IMR-90 (cell line): ENCODE data around the gene C12orf54. TPM values are rescaled to one million over a fixed set of nuclear protein-coding genes. Genes with fewer than 3 reads are reported as not detected.
"Not testable (repeated sequence)": the region's sequence is repeated elsewhere in the genome, so short reads cannot be mapped to it uniquely, and the experiment has no call there.

Source experiments
- ATAC-seq: fragments of 200-7000 bp; cut with Tn5 transposase; 2 replicates; pipeline ENCODE4 v1.9.1; 2020; ENCODE audit warnings: low read depth, mild to moderate bottlenecking, moderate library complexity
- BruUV-seq: library from RNA; stranded (reverse); fragments of 400-500 nt; replicated peaks from 2 replicates; lab custom pipeline; 2021; lab: Mats Ljungman, UMichigan
- CTCF ChIA-PET: fragments of 300-600 bp; formaldehyde crosslinking; extraction: SDS; loops from one replicate; lab custom pipeline; 2021; ENCODE audit warnings: antibody characterized with exemption; lab: Yijun Ruan, JAX
- POLR2A ChIA-PET: fragments of 300-600 bp; sonication (Branson Sonifier 250); formaldehyde crosslinking; loops from one replicate; lab custom pipeline; 2022; ENCODE audit warnings: antibody characterized with exemption; ENCODE audit not compliant: unreplicated experiment; lab: Charles Lee
- DNase-seq: peaks from one replicate; pipeline ENCODE4 v3.0.0; 2013
- H2AFZ ChIP-seq: replicated peaks from 2 replicates; pipeline ENCODE3; 2013; ENCODE audit warnings: low read length, mild to moderate bottlenecking; ENCODE audit not compliant: poor library complexity
- H2AK5ac ChIP-seq: 2 replicates; pipeline ENCODE4 v1.6.1; 2013; ENCODE audit warnings: low read depth, low read length, inconsistent platforms
- H2AK9ac ChIP-seq: replicated peaks from 2 replicates; pipeline ENCODE3; 2013; ENCODE audit warnings: mild to moderate bottlenecking, low read depth, low read length, moderate library complexity; ENCODE audit not compliant: poor library complexity
- H2BK120ac ChIP-seq: 2 replicates; pipeline ENCODE4 v1.6.1; 2013; ENCODE audit warnings: low read depth, low read length, inconsistent platforms
- H2BK15ac ChIP-seq: 3 replicates; pipeline ENCODE4 v1.6.1; 2013; ENCODE audit warnings: low read depth, low read length, inconsistent platforms
- H2BK20ac ChIP-seq: 2 replicates; pipeline ENCODE4 v1.6.1; 2013; ENCODE audit warnings: low read depth, mild to moderate bottlenecking, inconsistent platforms, low read length, moderate library complexity
- H2BK5ac ChIP-seq: 2 replicates; pipeline ENCODE4 v1.6.1; 2013; ENCODE audit warnings: mild to moderate bottlenecking, low read depth, low read length, inconsistent platforms; ENCODE audit not compliant: poor library complexity, severe bottlenecking
- H3K14ac ChIP-seq: replicated peaks from 2 replicates; pipeline ENCODE4 v1.6.1; 2013; ENCODE audit warnings: low read depth, low read length, inconsistent platforms
- H3K18ac ChIP-seq: 2 replicates; pipeline ENCODE4 v1.6.1; 2013; ENCODE audit warnings: low read depth, low read length, control low read depth
- H3K23ac ChIP-seq: 2 replicates; pipeline ENCODE4 v1.6.1; 2013; ENCODE audit warnings: low read depth, low read length, inconsistent platforms
- H3K27ac ChIP-seq: 2 replicates; pipeline ENCODE4 v1.5.1; 2013; ENCODE audit warnings: mild to moderate bottlenecking, control low read depth, low read length; ENCODE audit not compliant: insufficient read depth
- H3K27me3 ChIP-seq: 2 replicates; pipeline ENCODE4 v1.6.1; 2013; ENCODE audit warnings: low read length; ENCODE audit not compliant: control insufficient read depth, insufficient read depth
- H3K36me3 ChIP-seq: 2 replicates; pipeline ENCODE4 v1.6.1; 2013; ENCODE audit warnings: low read length, mixed read lengths; ENCODE audit not compliant: control insufficient read depth, insufficient read depth
- H3K4ac ChIP-seq: 2 replicates; pipeline ENCODE4 v1.6.1; 2013; ENCODE audit warnings: low read depth, low read length, inconsistent platforms
- H3K4me1 ChIP-seq: 2 replicates; pipeline ENCODE4 v1.6.1; 2013; ENCODE audit warnings: low read length, mixed read lengths; ENCODE audit not compliant: control insufficient read depth, insufficient read depth
- H3K4me2 ChIP-seq: 2 replicates; pipeline ENCODE4 v1.6.1; 2013; ENCODE audit warnings: low read depth, mild to moderate bottlenecking, control low read depth, low read length, moderate library complexity
- H3K4me3 ChIP-seq: 2 replicates; pipeline ENCODE4 v1.5.1; 2013; ENCODE audit warnings: low read depth, mild to moderate bottlenecking, control low read depth, low read length, moderate library complexity; ENCODE audit not compliant: insufficient read depth
- H3K56ac ChIP-seq: 2 replicates; pipeline ENCODE4 v1.6.1; 2013; ENCODE audit warnings: low read length, inconsistent platforms; ENCODE audit not compliant: insufficient read depth; ENCODE audit errors: extremely low read depth
- H3K79me1 ChIP-seq, 2 experiments: 2 replicates each; pipeline ENCODE4 v1.6.1; 2013; ENCODE audit warnings: low read length in 2 of 2, inconsistent platforms in 1 of 2, low read depth in 1 of 2
- H3K9ac ChIP-seq: 2 replicates; pipeline ENCODE4 v1.6.1; 2013; ENCODE audit warnings: low read depth, low read length, control low read depth
- H3K9me1 ChIP-seq: 2 replicates; pipeline ENCODE4 v1.6.1; 2013; ENCODE audit warnings: low read length, inconsistent platforms; ENCODE audit not compliant: insufficient read depth
- H3K9me3 ChIP-seq: 2 replicates; pipeline ENCODE4 v1.6.1; 2013; ENCODE audit warnings: low read length; ENCODE audit not compliant: control insufficient read depth, insufficient read depth
- H4K20me1 ChIP-seq: 2 replicates; pipeline ENCODE4 v1.6.1; 2013; ENCODE audit warnings: low read length, inconsistent platforms; ENCODE audit not compliant: insufficient read depth
- H4K5ac ChIP-seq: 2 replicates; pipeline ENCODE4 v1.6.1; 2013; ENCODE audit warnings: mild to moderate bottlenecking, low read depth, low read length, control low read depth
- H4K8ac ChIP-seq, 2 experiments: 2 replicates each; pipeline ENCODE4 v1.6.1; 2013; ENCODE audit warnings: low read depth in 2 of 2, low read length in 2 of 2, control low read depth in 1 of 2, inconsistent platforms in 1 of 2
- H4K91ac ChIP-seq: 2 replicates; pipeline ENCODE4 v1.6.1; 2013; ENCODE audit warnings: low read depth, low read length, inconsistent platforms; ENCODE audit not compliant: insufficient read depth
- WGBS, 2 experiments: methylation state at CpG; one replicate each; pipeline versions ENCODE4 v1.1.5 to v1.1.7; 2013; ENCODE audit warnings: missing lambda C conversion rate in 2 of 2; ENCODE audit not compliant: insufficient read length in 1 of 2; ENCODE audit errors: extremely low coverage in 2 of 2; 5-methylcytosine and 5-hydroxymethylcytosine counted together
- dilution Hi-C: fragments of 300-500 bp; cut with HindIII; formaldehyde crosslinking; loops from one replicate; pipeline ENCODE4 v1.14.3; 2018; ENCODE audit warnings: low sequenced_read_pairs; ENCODE audit not compliant: unreplicated experiment
- in situ Hi-C: fragments of 300-500 bp; cut with MboI; formaldehyde crosslinking; loops from 3 replicates; pipeline ENCODE4 v1.14.3; 2019; ENCODE audit warnings: low sequenced_read_pairs, inconsistent platforms, mixed read lengths
- intact Hi-C: fragments of 100-400 bp; cut with micrococcal nuclease; formaldehyde crosslinking; loops from 2 replicates; pipeline ENCODE4 v1.10.0; 2022
- polyA plus RNA-seq, 3 experiments: library from polyadenylated mRNA; depleted of rRNA; stranded (reverse); fragments of >200 nt; gene quantifications; 2 replicates each; pipeline ENCODE4 v1.2.3, GENCODE V29; 2012; ENCODE audit warnings: low replicate concordance in 1 of 3
- total RNA-seq: library from RNA; depleted of rRNA; stranded (reverse); fragments of >200 nt; gene quantifications from 2 replicates; pipeline ENCODE4 v1.2.3, GENCODE V29; 2012

The C12orf54 gene
- total and polyA plus RNA-seq, 2 of the 4 experiments (the other 2 are of a cell fraction): not detected

- H4K91ac ChIP-seq, H2AFZ ChIP-seq, H3K9me1 ChIP-seq, intact Hi-C loops, H3K4me2 ChIP-seq, DNase-seq, H3K56ac ChIP-seq, H3K79me1 ChIP-seq, BruUV-seq, H3K9ac ChIP-seq, H3K4me1 ChIP-seq, H3K4me3 ChIP-seq, in situ Hi-C loops, H3K27me3 ChIP-seq, H3K27ac ChIP-seq, H3K4ac ChIP-seq, H3K14ac ChIP-seq, H2AK9ac ChIP-seq, H3K9me3 ChIP-seq, H2BK5ac ChIP-seq, H4K20me1 ChIP-seq, POLR2A ChIA-PET, dilution Hi-C loops, H2AK5ac ChIP-seq, H3K36me3 ChIP-seq, H2BK20ac ChIP-seq, H2BK120ac ChIP-seq, H3K18ac ChIP-seq, H3K23ac ChIP-seq, H4K8ac ChIP-seq, ATAC-seq, H4K5ac ChIP-seq, H2BK15ac ChIP-seq, CTCF ChIA-PET: not testable (repeated sequence)
- no CpG with 5 or more reads among the region's 11 CpGs for WGBS, 2 experiments
These were observed 7.8 kb upstream of the C12orf54 start for GRCh38 chr12:48474497-48474896.
